Measurements from ENCODE around the gene FOXN3.

- TF ChIP-seq CTCF (IDR thresholded peaks at IDR 0.05; ENCODE audit: insufficient read depth, low read length) (no peak), POLR2AphosphoS5 (IDR thresholded peaks at IDR 0.05; ENCODE audit: low read depth) (no peak), REST (IDR thresholded peaks at IDR 0.05; ENCODE audit: insufficient replicate concordance, low read depth) (no peak), GABPA (IDR thresholded peaks at IDR 0.05; ENCODE audit: low read depth) (no peak), SPI1 (IDR thresholded peaks at IDR 0.05; ENCODE audit: borderline replicate concordance, low read depth) (no peak)
These were observed 132.5 kb downstream of the FOXN3 start for GRCh38 chr14:89284333-89285058.

Measured in HL-60 (cell line).